NB4 (cell line): ENCODE data around the gene MTCH1.
"Not testable (repeated sequence)": the region's sequence is repeated elsewhere in the genome, so short reads cannot be mapped to it uniquely, and the experiment has no call there.

Experiments used
- CTCF ChIP-seq: IDR thresholded peaks from one replicate; pipeline ENCODE4 v1.5.1; 2012; ENCODE audit warnings: low read depth, low read length
- POLR2A ChIP-seq: IDR thresholded peaks from 2 replicates; pipeline ENCODE4 v1.6.1; 2011; ENCODE audit warnings: mild to moderate bottlenecking; ENCODE audit not compliant: insufficient read length; ENCODE audit errors: extremely low read depth

DNA sequence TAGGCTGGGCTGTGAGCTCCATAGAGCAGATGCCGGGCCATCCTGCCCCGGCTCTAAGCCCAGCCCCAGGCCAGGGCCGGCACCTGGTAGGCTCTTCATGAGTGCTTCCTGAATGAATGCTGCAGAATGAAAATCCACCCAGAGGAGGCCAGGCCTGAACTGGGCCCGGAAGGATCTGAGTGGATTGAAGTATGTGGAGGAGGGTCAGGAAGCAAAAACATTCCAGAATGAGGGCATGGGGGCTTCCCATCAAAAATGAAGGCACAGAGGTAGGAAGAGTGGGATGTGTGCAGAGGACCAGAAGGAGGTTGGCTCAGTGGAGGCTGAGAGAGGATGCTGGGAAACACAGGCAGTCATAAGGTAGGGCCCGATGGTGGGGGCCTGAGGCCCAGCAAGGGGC is 47.0 kb downstream of the MTCH1 start:
- not testable (repeated sequence) for TF ChIP-seq CTCF, POLR2A
